ENCODE data around the gene OLA1.

OLA1 gene

GRCh38 chr2:174166261-174166660 lies 82.1 kb downstream of the OLA1 start:
- no peak for DNase-seq (ENCODE audit: low read depth)
- no peak overlapping the region for H3K4me3 ChIP-seq (ENCODE audit: low read depth, low read length)
- TF ChIP-seq CTCF (IDR thresholded peaks at IDR 0.05; ENCODE audit: insufficient read depth, low read depth, low read length, missing control alignments), result no peak

- DNase-seq (ENCODE audit: low read depth), result no peak
- no peak for TF ChIP-seq CTCF (IDR thresholded peaks at IDR 0.05; ENCODE audit: insufficient read depth, low read depth, low read length, missing control alignments)
- no peak overlapping the region for H3K4me3 ChIP-seq (ENCODE audit: low read depth, low read length)
These were observed 86.8 kb downstream of the OLA1 start for GRCh38 chr2:174161490-174161889.

- TF ChIP-seq CTCF (IDR thresholded peaks at IDR 0.05; ENCODE audit: insufficient read depth, low read depth, low read length, missing control alignments), result peak; percentile 59
- no peak overlapping the region for H3K4me3 ChIP-seq (ENCODE audit: low read depth, low read length)
- peak; percentile 65 for DNase-seq (ENCODE audit: low read depth)
These were observed 90.3 kb downstream of the OLA1 start for GRCh38 chr2:174158003-174158402.

- no peak overlapping the region for H3K4me3 ChIP-seq (ENCODE audit: low read depth, low read length)
- no peak for TF ChIP-seq CTCF (IDR thresholded peaks at IDR 0.05; ENCODE audit: insufficient read depth, low read depth, low read length, missing control alignments)
- no peak for DNase-seq (ENCODE audit: low read depth)
These were observed 91.3 kb downstream of the OLA1 start for GRCh38 chr2:174157053-174157452.

- no peak for DNase-seq (ENCODE audit: low read depth)
- no peak overlapping the region for H3K4me3 ChIP-seq (ENCODE audit: low read depth, low read length)
- TF ChIP-seq CTCF (IDR thresholded peaks at IDR 0.05; ENCODE audit: insufficient read depth, low read depth, low read length, missing control alignments), result no peak
These were observed 94.3 kb downstream of the OLA1 start for GRCh38 chr2:174153757-174154680.

- no peak for TF ChIP-seq CTCF (IDR thresholded peaks at IDR 0.05; ENCODE audit: insufficient read depth, low read depth, low read length, missing control alignments)
- no peak overlapping the region for H3K4me3 ChIP-seq (ENCODE audit: low read depth, low read length)
- no peak for DNase-seq (ENCODE audit: low read depth)
These were observed 98.8 kb downstream of the OLA1 start for GRCh38 chr2:174149530-174149929.

Measured in GM12865 (cell line).